Suprapubic skin (tissue), 4 donors: ENCODE measurements around the gene FAM204A.

Experiments
- EP300 ChIP-seq: sonication (generic); formaldehyde crosslinking; IDR thresholded peaks from one replicate; pipeline ENCODE4 v1.6.1; 2017; ENCODE audit warnings: antibody characterized with exemption
- POLR2AphosphoS5 ChIP-seq, 3 donors: sonication (generic); formaldehyde crosslinking; IDR thresholded peaks; one replicate each; pipeline ENCODE4 v1.6.1; 2017; ENCODE audit warnings: antibody characterized with exemption in 3 of 3
- TF ChIP-seq, protein P1 (sequence below), 2 donors: fragments of 200-600 bp in 1 of 2; fragments of 450-650 bp in 1 of 2; sonication (generic) in 1 of 2; IDR thresholded peaks; one replicate each; pipeline ENCODE4 v1.5.1; 2016 to 2019; ENCODE audit warnings: antibody characterized with exemption in 2 of 2, mild to moderate bottlenecking in 1 of 2, moderate library complexity in 1 of 2

GRCh38 chr10:118383063-118383689 lies 41.1 kb upstream of the FAM204A start:
- TF ChIP-seq POLR2AphosphoS5 (IDR thresholded peaks at IDR 0.05), result no peak
- TF ChIP-seq, protein P1, sequence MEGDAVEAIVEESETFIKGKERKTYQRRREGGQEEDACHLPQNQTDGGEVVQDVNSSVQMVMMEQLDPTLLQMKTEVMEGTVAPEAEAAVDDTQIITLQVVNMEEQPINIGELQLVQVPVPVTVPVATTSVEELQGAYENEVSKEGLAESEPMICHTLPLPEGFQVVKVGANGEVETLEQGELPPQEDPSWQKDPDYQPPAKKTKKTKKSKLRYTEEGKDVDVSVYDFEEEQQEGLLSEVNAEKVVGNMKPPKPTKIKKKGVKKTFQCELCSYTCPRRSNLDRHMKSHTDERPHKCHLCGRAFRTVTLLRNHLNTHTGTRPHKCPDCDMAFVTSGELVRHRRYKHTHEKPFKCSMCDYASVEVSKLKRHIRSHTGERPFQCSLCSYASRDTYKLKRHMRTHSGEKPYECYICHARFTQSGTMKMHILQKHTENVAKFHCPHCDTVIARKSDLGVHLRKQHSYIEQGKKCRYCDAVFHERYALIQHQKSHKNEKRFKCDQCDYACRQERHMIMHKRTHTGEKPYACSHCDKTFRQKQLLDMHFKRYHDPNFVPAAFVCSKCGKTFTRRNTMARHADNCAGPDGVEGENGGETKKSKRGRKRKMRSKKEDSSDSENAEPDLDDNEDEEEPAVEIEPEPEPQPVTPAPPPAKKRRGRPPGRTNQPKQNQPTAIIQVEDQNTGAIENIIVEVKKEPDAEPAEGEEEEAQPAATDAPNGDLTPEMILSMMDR (IDR thresholded peaks at IDR 0.05), result no peak
- TF ChIP-seq EP300, result no peak
